Lower lobe of right lung (tissue), 2 donors: ENCODE results near the gene USP22. TPM values are rescaled to one million over a fixed set of nuclear protein-coding genes. Genes with fewer than 3 reads are reported as not detected.

Experiments used
- ATAC-seq, 2 donors: fragments of 200-7000 bp; cut with Tn5 transposase; one replicate each; pipeline ENCODE4 v1.9.1; 2020 to 2022; ENCODE audit warnings: mild to moderate bottlenecking in 2 of 2, moderate library complexity in 2 of 2
- DNase-seq: peaks from one replicate; pipeline ENCODE4 v3.0.0-alpha.2; 2020
- H3K27ac ChIP-seq: fragments of 200-600 bp; one replicate; pipeline ENCODE4 v1.8.0; 2022
- H3K27me3 ChIP-seq: fragments of 200-600 bp; one replicate; pipeline ENCODE4 v1.8.0; 2022; ENCODE audit warnings: low read depth
- H3K36me3 ChIP-seq: fragments of 200-600 bp; one replicate; pipeline ENCODE4 v1.8.0; 2022; ENCODE audit warnings: mild to moderate bottlenecking
- H3K4me1 ChIP-seq: fragments of 200-600 bp; one replicate; pipeline ENCODE4 v1.8.0; 2022
- H3K4me3 ChIP-seq: fragments of 200-600 bp; one replicate; pipeline ENCODE4 v1.8.0; 2022; ENCODE audit warnings: mild to moderate bottlenecking
- H3K9me3 ChIP-seq: fragments of 200-600 bp; one replicate; pipeline ENCODE4 v1.8.0; 2022
- intact Hi-C: fragments of 100-400 bp; cut with DNase I; formaldehyde crosslinking; loops from one replicate; pipeline ENCODE4 v1.11.0; 2022
- total RNA-seq: library from RNA; stranded (reverse); fragmentation: NEBNext Ultra II Directional; extraction: Animal tissue kit (Norgen Biotek cat#: 25700); gene quantifications from one replicate; pipeline ENCODE4 v1.2.1, GENCODE V29; 2021
- TF ChIP-seq, protein P1 (sequence below): fragments of 200-600 bp; IDR thresholded peaks from one replicate; pipeline ENCODE4 v1.8.0; 2022; ENCODE audit warnings: antibody characterized with exemption, mild to moderate bottlenecking
- donor health status: DM: no; HTN: yes; CAD: no; lungs with severe emphysema.

USP22 gene
- total RNA-seq, 1 donor from 2014 or later, result 154 TPM

DNA sequence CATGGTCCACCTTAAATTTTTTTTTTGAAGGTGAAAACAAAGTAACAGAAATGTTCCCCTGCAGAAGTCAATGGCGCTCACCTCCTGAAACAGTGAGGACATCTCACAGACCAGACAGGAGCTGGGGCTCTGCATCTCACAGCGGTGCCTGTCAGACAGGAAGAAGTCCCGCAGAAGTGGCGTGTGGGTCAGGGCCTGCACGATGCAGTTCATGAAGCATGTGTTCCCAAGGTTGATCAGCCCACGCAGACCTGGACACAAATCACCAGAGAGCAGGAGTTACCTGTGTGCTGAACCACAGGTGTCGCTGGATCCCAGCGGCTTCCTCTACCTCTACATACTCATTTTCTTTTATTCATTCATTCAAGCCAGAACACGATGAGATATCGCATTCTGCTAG, 24.9 kb downstream of the USP22 start:
- intact Hi-C loops, result no loop called here
- DNase-seq (no peak), ATAC-seq (no peak)
- Histone ChIP-seq H3K27me3 (no peaks in the 10 kb centered on the region), H3K4me3 (no peak overlapping the region), H3K27ac (no peak overlapping the region), H3K36me3 (peaks cover 99% of the 10 kb centered on the region), H3K4me1 (no peaks in the 10 kb centered on the region), H3K9me3 (no peaks in the 10 kb centered on the region)
- TF ChIP-seq, protein P1, sequence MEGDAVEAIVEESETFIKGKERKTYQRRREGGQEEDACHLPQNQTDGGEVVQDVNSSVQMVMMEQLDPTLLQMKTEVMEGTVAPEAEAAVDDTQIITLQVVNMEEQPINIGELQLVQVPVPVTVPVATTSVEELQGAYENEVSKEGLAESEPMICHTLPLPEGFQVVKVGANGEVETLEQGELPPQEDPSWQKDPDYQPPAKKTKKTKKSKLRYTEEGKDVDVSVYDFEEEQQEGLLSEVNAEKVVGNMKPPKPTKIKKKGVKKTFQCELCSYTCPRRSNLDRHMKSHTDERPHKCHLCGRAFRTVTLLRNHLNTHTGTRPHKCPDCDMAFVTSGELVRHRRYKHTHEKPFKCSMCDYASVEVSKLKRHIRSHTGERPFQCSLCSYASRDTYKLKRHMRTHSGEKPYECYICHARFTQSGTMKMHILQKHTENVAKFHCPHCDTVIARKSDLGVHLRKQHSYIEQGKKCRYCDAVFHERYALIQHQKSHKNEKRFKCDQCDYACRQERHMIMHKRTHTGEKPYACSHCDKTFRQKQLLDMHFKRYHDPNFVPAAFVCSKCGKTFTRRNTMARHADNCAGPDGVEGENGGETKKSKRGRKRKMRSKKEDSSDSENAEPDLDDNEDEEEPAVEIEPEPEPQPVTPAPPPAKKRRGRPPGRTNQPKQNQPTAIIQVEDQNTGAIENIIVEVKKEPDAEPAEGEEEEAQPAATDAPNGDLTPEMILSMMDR, result no peak

DNA sequence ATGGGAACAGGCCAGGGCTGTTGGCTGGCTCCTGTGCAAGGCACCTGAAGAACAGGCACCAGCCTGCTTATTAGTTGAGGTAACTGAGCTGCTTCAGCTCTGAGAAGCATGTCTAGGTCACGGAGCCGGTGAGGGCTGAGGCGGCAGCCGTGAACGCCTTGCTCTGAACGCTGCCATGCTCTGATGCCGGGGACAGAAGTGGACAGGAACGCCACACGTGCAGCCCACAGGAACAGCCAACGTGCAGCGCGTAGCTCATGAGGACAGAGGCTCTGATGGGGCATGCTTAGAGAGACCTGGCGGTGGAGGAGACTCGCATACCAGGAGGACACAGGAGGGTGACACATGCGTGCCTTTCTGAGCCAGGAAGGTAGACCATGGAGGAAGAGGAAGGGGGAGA, 25.6 kb downstream of the USP22 start:
- H3K27ac ChIP-seq, result no peak overlapping the region
- H3K4me1 ChIP-seq, result no peaks in the 10 kb centered on the region
- no peaks in the 10 kb centered on the region for H3K9me3 ChIP-seq
- TF ChIP-seq, protein P1, result no peak
- ATAC-seq (no peak), DNase-seq (no peak)
- intact Hi-C loops, result no loop called here
- H3K4me3 ChIP-seq, result no peak overlapping the region
- no peaks in the 10 kb centered on the region for H3K27me3 ChIP-seq
- H3K36me3 ChIP-seq, result peaks cover 99% of the 10 kb centered on the region

DNA sequence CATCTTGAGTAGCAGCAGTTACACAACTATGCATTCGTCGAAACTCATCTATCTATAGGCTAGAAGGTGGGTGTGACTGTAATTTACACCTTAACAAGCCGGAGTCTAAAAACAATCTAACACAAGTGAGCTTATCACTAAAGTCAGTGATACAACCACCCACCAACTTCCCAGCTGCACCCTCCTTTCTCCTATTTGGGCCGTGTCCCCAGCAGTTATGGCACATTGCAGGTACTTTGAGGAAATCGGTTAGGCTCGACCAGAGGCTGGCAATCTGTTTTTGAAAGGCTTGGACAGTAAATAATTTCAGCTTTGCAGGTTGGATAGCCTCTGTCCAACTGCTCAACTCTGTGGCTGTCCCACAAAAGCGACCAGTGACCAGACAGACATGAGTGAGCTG, 26.0 kb downstream of the USP22 start:
- H3K36me3 ChIP-seq, result peaks cover 100% of the 10 kb centered on the region
- DNase-seq (no peak), ATAC-seq (no peak)
- no peak overlapping the region for H3K4me3 ChIP-seq
- no peaks in the 10 kb centered on the region for H3K4me1 ChIP-seq
- TF ChIP-seq, protein P1, result no peak
- H3K27me3 ChIP-seq, result no peaks in the 10 kb centered on the region
- intact Hi-C loops, result no loop called here
- H3K27ac ChIP-seq, result no peak overlapping the region
- H3K9me3 ChIP-seq, result no peaks in the 10 kb centered on the region

DNA sequence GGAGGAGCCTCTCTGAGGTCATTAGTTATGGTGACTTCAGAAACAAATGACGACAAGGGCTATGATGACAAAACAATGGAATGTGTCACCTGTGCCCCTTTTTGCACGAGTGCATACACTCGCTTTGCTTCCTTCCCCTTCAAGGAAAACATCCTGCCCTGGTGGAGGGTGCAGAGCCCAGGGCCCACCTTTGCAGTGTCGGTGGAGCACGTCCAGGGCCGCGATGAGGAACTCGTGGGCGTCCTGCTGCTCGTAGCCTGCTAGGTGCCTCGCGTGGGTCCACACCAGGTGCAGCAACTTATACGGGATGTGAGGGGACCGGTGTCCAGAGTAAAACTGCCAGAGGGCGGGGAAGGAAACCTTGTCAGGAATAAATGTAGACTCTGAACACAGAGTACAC, 27.2 kb downstream of the USP22 start:
- H3K4me3 ChIP-seq, result no peak overlapping the region
- intact Hi-C loops, result no loop called here
- DNase-seq (no peak), ATAC-seq (no peak)
- H3K9me3 ChIP-seq, result no peaks in the 10 kb centered on the region
- H3K27ac ChIP-seq, result no peak overlapping the region
- H3K36me3 ChIP-seq, result peaks cover 100% of the 10 kb centered on the region
- TF ChIP-seq, protein P1, result no peak
- no peaks in the 10 kb centered on the region for H3K4me1 ChIP-seq
- H3K27me3 ChIP-seq, result no peaks in the 10 kb centered on the region

DNA sequence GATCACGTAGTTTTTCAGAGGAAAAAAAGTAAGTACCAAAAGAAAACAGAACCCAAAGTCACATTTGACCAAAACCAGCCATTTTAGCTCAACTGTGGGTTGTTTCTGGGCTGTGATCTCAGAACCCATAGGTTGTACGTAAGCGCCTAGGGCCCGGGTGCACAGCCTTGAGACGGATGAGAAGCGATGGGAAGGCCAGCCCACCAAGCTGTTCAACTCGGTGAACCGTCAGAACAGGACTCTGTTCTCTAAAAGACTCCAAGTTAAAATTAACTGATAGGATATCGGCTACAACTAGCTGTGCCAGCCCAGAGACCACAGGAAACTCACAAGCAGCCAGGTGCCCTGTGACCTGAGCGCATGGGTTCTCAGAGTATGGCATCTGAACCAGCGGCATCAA, 28.3 kb downstream of the USP22 start:
- Histone ChIP-seq H3K9me3 (no peaks in the 10 kb centered on the region), H3K27ac (no peak overlapping the region), H3K4me1 (no peaks in the 10 kb centered on the region), H3K4me3 (no peak overlapping the region), H3K36me3 (peaks cover 100% of the 10 kb centered on the region), H3K27me3 (no peaks in the 10 kb centered on the region)
- intact Hi-C loops, result no loop called here
- DNase-seq, result no peak
- TF ChIP-seq, protein P1, result no peak
- ATAC-seq, result no peak

DNA sequence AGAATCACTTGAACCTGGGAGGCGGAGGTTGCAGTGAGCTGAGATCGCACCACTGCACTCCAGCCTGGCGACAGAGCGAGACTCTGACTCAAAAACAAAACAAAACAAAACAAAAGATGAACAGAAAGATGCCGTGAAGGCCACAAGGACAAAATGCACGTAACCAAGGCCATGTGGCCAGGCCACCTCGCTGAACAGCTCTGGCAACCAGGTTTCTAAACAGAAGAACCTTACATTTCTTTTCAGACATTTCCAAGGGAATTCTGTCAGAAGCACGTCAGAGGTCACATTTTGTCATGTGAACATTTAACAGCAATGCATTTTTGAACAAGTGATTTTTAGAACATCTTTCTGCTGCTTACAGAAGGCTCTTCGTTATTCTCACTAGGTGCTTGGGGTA, 28.8 kb downstream of the USP22 start:
- Histone ChIP-seq H3K27ac (no peak overlapping the region), H3K36me3 (peaks cover 100% of the 10 kb centered on the region), H3K9me3 (no peaks in the 10 kb centered on the region), H3K27me3 (no peaks in the 10 kb centered on the region), H3K4me1 (no peaks in the 10 kb centered on the region), H3K4me3 (no peak overlapping the region)
- TF ChIP-seq, protein P1, result no peak
- intact Hi-C loops, result no loop called here
- ATAC-seq, result no peak
- no peak for DNase-seq
